ENCODE data around the gene KCNK5.

DNA sequence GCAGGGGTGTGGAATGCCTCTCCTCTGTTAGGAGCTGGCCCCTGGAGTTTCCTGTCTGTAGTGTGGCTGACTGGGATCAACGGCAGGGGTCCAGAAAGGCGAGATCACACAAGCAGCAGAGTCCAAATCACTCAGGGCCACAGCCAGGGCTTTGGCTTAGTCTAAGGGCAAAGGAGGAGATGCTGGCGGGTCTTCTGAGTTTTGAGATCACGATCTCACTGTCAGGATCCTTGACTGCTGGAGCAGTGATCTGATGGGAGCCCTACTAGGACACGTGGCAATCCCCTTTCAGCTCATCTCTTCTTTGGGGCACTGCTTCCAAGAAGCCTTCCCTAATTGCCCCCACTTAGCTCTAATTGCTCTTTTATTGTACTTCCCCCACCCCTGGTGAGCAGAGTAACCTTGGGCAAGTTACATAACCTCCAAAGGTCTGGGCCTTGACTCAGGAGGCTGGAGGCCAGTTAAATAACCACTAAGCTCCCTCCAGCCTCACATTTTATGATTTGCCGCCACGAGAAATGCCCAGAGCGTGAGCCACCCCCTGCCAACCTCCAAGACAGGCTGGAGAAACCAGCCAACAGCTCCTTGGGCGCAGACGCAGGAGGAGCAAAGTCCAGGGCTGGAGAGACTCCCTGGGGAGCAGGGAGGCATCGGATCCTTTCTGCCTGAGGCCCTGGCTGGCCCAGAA lies 12.0 kb downstream of the KCNK5 start:
- TF ChIP-seq, protein P1, sequence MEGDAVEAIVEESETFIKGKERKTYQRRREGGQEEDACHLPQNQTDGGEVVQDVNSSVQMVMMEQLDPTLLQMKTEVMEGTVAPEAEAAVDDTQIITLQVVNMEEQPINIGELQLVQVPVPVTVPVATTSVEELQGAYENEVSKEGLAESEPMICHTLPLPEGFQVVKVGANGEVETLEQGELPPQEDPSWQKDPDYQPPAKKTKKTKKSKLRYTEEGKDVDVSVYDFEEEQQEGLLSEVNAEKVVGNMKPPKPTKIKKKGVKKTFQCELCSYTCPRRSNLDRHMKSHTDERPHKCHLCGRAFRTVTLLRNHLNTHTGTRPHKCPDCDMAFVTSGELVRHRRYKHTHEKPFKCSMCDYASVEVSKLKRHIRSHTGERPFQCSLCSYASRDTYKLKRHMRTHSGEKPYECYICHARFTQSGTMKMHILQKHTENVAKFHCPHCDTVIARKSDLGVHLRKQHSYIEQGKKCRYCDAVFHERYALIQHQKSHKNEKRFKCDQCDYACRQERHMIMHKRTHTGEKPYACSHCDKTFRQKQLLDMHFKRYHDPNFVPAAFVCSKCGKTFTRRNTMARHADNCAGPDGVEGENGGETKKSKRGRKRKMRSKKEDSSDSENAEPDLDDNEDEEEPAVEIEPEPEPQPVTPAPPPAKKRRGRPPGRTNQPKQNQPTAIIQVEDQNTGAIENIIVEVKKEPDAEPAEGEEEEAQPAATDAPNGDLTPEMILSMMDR (IDR thresholded peaks at IDR 0.05), result no peak
- TF ChIP-seq POLR2A (IDR thresholded peaks at IDR 0.05), result no peak
